Spleen (tissue), 7 donors: ENCODE results near the gene CBX2.

Experiments used
- CTCF ChIP-seq, 11 experiments: fragments of 200-600 bp in 7 of 11; fragments of 450-650 bp in 4 of 11; sonication (generic) in 4 of 11; IDR thresholded peaks in 8 of 11; conservative IDR thresholded peaks in 3 of 11; 1 replicate in 7 of 11; 2 replicates in 4 of 11; pipeline versions ENCODE4 v1.4.0 to v1.8.0; 2016 to 2021; ENCODE audit warnings: antibody characterized with exemption in 11 of 11, inconsistent platforms in 4 of 11, mild to moderate bottlenecking in 1 of 11
- POLR2A ChIP-seq, 3 donors: fragments of 450-650 bp; IDR thresholded peaks; one replicate each; pipeline ENCODE4 v1.5.1; 2017; ENCODE audit warnings: antibody characterized with exemption in 3 of 3, mild to moderate bottlenecking in 1 of 3
- donor health status: DM: no; HTN: no; CAD: no; lungs with moderate emphysema.
- donor health status: DM: no; HTN: no; CAD: no.
- donor health status: DM: no; HTN: no; CAD: no.

DNA sequence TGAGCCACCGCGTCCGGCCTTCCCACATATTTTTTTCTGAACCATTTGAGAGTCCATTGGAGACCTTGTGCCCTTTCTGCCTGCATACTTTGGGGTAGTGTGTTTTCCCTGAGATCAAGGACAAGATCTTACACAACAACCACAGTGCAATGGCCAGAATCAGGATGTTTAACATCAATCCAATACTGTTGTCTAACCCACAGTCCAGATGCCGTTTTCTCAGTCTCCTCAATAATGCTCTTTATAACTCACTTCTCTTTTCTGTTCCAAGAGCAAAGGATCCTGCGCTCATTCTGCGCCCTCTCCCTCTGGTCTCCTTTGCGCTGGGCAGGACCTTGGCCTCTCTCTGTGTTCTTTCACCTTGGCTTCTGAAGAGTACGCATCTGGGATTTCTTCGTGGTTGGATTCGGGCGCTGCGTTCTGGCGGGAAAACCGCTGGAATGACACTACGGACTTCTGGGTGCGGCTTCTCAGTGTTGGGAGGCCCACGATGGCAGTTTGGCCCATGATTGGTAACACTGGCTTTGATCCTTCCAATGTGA, 44.7 kb downstream of the CBX2 start:
- no peak for TF ChIP-seq POLR2A (IDR thresholded peaks at IDR 0.05)
- TF ChIP-seq CTCF (IDR thresholded peaks at IDR 0.05 in 8 of 11, conservative IDR thresholded peaks at IDR 0.05 in 3 of 11) = no peak
